NT2/D1 (cell line): ENCODE measurements around the gene ANKRD29.

Experiments used
- SUZ12 ChIP-seq: IDR thresholded peaks from 2 replicates; pipeline ENCODE4 v1.6.1; 2011; ENCODE audit not compliant: insufficient read length, insufficient read depth; ENCODE audit errors: extremely low read depth
- YY1 ChIP-seq: IDR thresholded peaks from 2 replicates; pipeline ENCODE4 v1.6.1; 2011; ENCODE audit not compliant: insufficient read length, insufficient read depth
- ZNF274 ChIP-seq: IDR thresholded peaks from 2 replicates; pipeline ENCODE4 v1.6.1; 2011; ENCODE audit warnings: mild to moderate bottlenecking, low read depth, low read length

- TF ChIP-seq YY1 (no peak), ZNF274 (no peak), SUZ12 (no peak)
These were observed 108.8 kb downstream of the ANKRD29 start for GRCh38 chr18:23553887-23554286.
